DMS53 treated with DMSO at 0.1 percent for 48 hours (cell line): Measurements from ENCODE around the gene TP53I11.

Experiments used
- DNase-seq: peaks from one replicate; lab custom pipeline; 2025; ENCODE audit not compliant: unreplicated experiment; lab: John Stamatoyannopoulos, UW

TP53I11 gene

DNA sequence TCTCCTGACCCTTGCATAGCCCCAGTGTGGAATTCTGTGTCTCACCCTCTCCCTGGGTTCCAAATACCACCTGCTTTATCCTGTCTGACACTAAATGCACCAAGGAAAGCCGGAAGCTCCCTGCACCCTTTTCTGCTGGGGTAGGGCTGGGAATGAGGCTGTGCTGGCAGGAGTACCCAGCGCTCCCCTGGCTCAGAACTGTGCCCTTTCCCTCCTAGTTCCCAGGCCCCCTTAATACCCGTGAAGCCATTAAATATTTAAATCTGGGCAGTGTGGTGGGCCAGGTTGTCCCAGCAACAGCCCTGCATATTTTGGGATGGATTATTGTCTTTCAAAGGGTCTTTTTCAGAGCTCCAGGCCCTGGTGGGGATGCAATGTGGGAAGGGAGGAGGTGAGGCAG is 63.0 kb downstream of the TP53I11 start:
- no peak for DNase-seq

DNA sequence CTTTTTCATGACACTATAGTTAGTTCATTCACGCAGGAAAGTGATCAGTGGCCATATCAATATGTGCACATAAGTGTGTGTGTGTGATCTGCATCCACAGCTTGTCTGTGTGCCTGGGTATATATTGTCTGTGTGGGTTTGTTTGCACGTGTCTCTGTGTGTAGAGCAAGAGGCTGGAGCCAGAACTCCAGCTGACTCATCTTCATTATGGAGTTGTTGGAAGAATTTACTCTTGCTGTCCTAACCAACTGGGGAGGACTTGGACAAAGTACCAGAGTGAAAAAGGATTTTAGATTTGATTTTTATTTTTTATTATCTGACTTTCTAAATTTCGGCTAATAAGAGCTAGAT is 63.9 kb downstream of the TP53I11 start:
- no peak for DNase-seq

DNA sequence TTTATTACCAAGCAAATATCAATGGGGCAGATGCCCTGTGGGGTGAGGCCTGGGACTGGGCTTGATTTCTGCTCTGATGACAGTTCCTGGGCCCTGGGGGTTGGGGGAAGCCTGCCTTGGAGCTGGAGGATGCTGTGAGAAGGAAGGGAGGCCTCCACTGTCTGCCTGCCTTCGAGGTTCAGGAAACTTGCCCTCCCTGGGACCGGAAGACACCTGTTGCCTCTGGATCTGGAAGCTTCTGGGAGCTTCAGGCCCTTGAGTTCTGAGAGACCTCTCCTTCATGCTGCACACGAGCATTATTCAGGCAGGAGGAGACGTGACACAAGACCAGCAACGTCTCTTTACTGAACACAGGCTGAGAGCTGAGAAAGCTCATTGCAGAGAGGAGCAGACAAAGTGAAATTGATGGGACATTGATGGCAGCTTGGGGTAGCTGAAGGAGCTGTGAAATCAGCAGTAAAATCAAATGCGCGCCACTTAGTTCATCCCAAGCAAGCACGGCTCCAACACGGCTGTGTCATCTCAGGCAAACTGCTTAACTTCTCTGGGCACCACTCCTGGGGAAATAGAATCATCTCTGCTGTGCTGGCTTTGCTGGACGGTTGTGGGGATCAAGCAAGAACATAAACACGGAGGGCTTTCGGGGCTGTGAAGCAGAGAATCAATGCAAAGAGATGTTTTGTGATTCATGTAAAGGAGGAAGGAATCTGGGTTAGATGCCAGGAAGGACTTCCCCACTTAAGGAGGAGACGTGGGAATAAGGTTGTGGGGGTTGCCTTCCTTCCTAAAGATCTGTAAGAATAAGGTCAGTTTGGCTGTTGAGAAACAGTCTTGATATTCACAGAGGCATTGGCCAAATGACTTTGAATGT is 64.5 kb downstream of the TP53I11 start:
- DNase-seq: no peak

DNA sequence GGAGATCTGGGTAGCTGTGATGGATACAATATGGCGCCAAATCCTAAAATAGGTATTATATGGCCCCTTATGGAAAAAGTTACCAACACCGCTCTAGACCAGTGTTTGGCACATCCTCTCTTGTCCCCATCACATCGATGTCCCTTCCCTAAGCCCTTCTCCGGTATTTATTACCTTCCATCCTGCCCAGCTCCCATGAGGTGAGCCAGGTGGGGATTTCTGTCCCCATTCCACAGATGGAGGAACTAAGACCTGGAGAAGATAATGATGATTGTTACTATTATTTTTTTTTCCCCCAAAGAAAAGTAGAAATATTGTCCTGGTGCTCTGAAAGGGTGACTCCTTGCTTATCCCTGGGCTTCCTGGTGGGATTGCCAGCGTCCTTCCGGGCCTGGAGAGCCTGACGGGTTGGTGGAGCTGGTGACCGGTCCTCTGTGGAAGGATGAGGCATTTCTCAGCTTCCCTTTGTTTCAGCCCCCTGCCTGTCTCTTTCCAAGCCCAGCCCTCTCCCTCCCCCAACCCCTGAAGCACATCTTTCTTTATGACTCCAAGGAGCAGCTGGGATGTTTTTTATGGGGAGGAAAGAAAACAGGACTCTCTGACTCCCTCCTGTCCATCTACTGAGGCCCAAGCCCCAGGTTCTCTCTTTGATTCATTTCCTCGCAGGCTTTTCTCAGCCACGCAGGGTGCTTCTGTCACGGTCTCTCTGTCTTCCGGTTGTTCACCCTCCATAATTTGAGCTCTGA is 65.4 kb downstream of the TP53I11 start:
- DNase-seq: no peak

DNA sequence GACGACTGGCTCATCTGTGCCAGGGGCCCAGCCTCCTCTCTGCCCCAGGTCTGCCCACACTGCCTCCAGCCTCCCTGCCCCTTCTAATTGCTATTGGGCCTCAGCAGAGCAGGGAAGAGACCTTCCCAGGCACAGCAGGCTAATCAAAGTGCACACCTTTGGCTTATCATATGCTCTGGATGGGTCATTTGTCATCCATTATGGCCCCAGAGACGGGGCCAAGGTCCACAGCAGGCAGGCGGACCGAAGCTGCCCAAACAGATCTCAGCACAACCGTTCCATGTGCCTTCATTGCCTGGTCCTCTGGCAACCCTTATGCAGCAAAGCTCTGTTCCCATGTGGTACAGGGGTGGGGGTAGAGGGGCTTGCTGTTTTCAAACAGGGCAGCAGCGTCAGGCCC is 66.6 kb downstream of the TP53I11 start:
- no peak for DNase-seq

DNA sequence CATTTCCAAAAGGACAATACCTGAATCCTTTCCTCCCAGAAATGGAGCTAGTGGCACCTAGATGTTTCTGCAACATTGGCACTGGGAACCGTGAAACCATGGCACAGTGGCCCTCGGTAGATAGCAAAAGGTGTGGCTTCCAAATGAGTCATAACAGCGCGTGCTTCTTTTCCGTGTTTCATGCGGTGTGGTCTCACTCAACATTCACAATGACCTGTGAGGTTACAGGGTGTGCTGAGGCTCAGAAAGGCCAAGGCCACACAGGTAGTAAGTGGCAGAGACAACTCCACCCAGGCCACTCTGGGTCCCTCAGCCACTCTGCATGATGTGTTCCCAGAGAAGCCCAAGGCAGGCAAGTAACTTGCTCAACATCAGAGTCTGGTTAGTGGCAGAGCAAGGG is 67.4 kb downstream of the TP53I11 start:
- no peak for DNase-seq
